ENCODE measurements around the gene IRF6. TPM values are rescaled to one million over a fixed set of nuclear protein-coding genes. Genes with fewer than 3 reads are reported as not detected.
"Not testable (repeated sequence)": the region's sequence is repeated elsewhere in the genome, so short reads cannot be mapped to it uniquely, and the experiment has no call there.

Gene IRF6
- total and polyA plus RNA-seq, 2 experiments from 2014 or later = 1.9 to 2.6 TPM

DNA sequence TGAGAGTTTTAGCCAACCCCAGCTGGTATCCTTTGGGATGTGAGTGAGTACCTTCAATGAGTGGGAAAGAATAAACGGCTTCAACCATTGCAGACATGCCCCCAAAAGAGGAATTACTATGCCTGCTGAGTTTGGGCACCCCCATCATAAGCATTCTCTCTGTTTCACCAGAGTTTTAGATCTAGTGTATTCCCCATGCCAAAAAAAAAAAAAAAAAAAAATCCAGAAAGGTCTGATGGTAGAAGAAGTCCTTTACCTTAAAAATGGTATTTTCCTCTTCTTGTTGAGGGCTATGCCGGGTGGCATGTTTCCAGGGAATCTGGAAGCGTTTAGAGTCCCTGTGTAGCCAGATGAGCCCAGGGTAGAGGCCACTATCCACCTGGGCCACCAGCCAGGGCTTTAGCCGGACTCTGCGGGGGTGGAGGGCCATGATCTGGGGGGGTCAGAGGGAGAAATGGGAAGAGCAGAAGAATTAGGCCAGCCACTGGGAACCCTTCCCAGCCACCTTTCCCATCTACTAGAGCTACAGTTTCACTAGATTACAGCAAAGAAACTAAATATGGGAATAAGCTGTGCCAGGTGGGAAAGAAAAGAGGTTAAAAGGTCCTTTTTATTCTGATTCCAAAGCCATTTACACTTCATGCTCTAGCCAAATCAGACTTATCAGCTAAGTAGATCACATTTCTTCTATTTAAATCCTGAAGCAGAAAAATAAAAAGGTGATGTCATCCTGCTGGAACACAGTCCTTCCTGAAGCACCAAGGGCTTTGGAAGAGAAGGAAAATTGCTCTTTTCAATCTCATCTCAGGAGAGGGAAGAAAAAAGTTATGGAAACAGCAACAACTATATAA is 4.7 kb downstream of the IRF6 start:
- TF ChIP-seq, protein P1, sequence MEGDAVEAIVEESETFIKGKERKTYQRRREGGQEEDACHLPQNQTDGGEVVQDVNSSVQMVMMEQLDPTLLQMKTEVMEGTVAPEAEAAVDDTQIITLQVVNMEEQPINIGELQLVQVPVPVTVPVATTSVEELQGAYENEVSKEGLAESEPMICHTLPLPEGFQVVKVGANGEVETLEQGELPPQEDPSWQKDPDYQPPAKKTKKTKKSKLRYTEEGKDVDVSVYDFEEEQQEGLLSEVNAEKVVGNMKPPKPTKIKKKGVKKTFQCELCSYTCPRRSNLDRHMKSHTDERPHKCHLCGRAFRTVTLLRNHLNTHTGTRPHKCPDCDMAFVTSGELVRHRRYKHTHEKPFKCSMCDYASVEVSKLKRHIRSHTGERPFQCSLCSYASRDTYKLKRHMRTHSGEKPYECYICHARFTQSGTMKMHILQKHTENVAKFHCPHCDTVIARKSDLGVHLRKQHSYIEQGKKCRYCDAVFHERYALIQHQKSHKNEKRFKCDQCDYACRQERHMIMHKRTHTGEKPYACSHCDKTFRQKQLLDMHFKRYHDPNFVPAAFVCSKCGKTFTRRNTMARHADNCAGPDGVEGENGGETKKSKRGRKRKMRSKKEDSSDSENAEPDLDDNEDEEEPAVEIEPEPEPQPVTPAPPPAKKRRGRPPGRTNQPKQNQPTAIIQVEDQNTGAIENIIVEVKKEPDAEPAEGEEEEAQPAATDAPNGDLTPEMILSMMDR (IDR thresholded peaks at IDR 0.05; ENCODE audit: low read depth, low read length) = no peak
- Histone ChIP-seq H3K9me3 (ENCODE audit: low read depth) (no peaks in the 10 kb centered on the region), H3K4me3 (no peak overlapping the region), H3K27ac (no peak overlapping the region), H3K4me1 (ENCODE audit: low read depth) (peaks cover 6% of the 10 kb centered on the region), H3K36me3 (no peaks in the 10 kb centered on the region), H3K27me3 (peaks cover 40% of the 10 kb centered on the region)
- no peak for DNase-seq (ENCODE audit: low read depth in 1 of 2, low spot score in 1 of 2)

GRCh38 chr1:209797978-209798639 is 7.8 kb downstream of the IRF6 start:
- Histone ChIP-seq H3K4me3 (no peak overlapping the region), H3K9me3 (ENCODE audit: low read depth) (no peaks in the 10 kb centered on the region), H3K27ac (no peak overlapping the region), H3K36me3 (no peaks in the 10 kb centered on the region), H3K27me3 (peaks cover 11% of the 10 kb centered on the region), H3K4me1 (ENCODE audit: low read depth) (peaks cover 11% of the 10 kb centered on the region)
- TF ChIP-seq, protein P1 (IDR thresholded peaks at IDR 0.05; ENCODE audit: low read depth, low read length) = no peak
- DNase-seq (ENCODE audit: low read depth in 1 of 2, low spot score in 1 of 2) = no peak

- H3K4me1 ChIP-seq (ENCODE audit: low read depth) = peaks cover 11% of the 10 kb centered on the region
These were observed 12.2 kb downstream of the IRF6 start for GRCh38 chr1:209793711-209794110.

GRCh38 chr1:209791920-209792319 is 14.0 kb downstream of the IRF6 start:
- no peaks in the 10 kb centered on the region for H3K36me3 ChIP-seq
- no peak overlapping the region for H3K4me3 ChIP-seq
- H3K9me3 ChIP-seq (ENCODE audit: low read depth) = no peaks in the 10 kb centered on the region
- DNase-seq (ENCODE audit: low read depth in 1 of 2, low spot score in 1 of 2) = no peak
- H3K27me3 ChIP-seq = peaks cover 50% of the 10 kb centered on the region
- peaks cover 11% of the 10 kb centered on the region for H3K4me1 ChIP-seq (ENCODE audit: low read depth)
- TF ChIP-seq, protein P1 (IDR thresholded peaks at IDR 0.05; ENCODE audit: low read depth, low read length) = no peak
- no peak overlapping the region for H3K27ac ChIP-seq

More at GRCh38 chr1:209793711-209794110, 12.2 kb downstream of the IRF6 start:
- H3K27ac ChIP-seq; H3K4me3 ChIP-seq; H3K36me3 ChIP-seq; DNase-seq (ENCODE audit: low read depth in 1 of 2, low spot score in 1 of 2); H3K9me3 ChIP-seq (ENCODE audit: low read depth): not testable (repeated sequence)
- H3K27me3 ChIP-seq = peaks cover 32% of the 10 kb centered on the region

- TF ChIP-seq, protein P1 (IDR thresholded peaks at IDR 0.05; ENCODE audit: low read depth, low read length) = no peak
- H3K9me3 ChIP-seq (ENCODE audit: low read depth) = no peaks in the 10 kb centered on the region
- no peaks in the 10 kb centered on the region for H3K4me1 ChIP-seq (ENCODE audit: low read depth)
- DNase-seq (ENCODE audit: low read depth in 1 of 2, low spot score in 1 of 2) = no peak
- H3K27ac ChIP-seq = no peak overlapping the region
- no peak overlapping the region for H3K4me3 ChIP-seq
- no peaks in the 10 kb centered on the region for H3K36me3 ChIP-seq
- H3K27me3 ChIP-seq = peaks cover 64% of the 10 kb centered on the region
These were observed 15.4 kb downstream of the IRF6 start for GRCh38 chr1:209790286-209791193.
